Heart right ventricle (tissue), 16 donors: Measurements from ENCODE around the gene DARS1. TPM values are rescaled to one million over a fixed set of nuclear protein-coding genes. Genes with fewer than 3 reads are reported as not detected.

Source experiments
- ATAC-seq, 8 donors: fragments of 200-7000 bp; cut with Tn5 transposase; one replicate each; pipeline ENCODE4 v1.9.1; 2020; ENCODE audit warnings: mild to moderate bottlenecking in 8 of 8, moderate library complexity in 8 of 8, moderate number of reproducible peaks in 1 of 8
- DNase-seq, 2 donors: peaks; one replicate each; pipeline ENCODE4 v3.0.0-alpha.2; 2020
- H3K27ac ChIP-seq, 10 donors: fragments of 200-600 bp; sonication (generic) in 2 of 10; one replicate each; pipeline versions ENCODE4 v1.5.0 to v1.8.0; 2020 to 2022; ENCODE audit warnings: mild to moderate bottlenecking in 3 of 10
- H3K27me3 ChIP-seq, 7 donors: fragments of 200-600 bp; one replicate each; pipeline ENCODE4 v1.8.0; 2021 to 2022; ENCODE audit warnings: mild to moderate bottlenecking in 2 of 7
- H3K36me3 ChIP-seq, 9 donors: fragments of 200-600 bp; sonication (generic) in 1 of 9; one replicate each; pipeline versions ENCODE4 v1.5.0 to v1.8.0; 2020 to 2022; ENCODE audit warnings: mild to moderate bottlenecking in 2 of 9
- H3K4me1 ChIP-seq, 9 donors: fragments of 200-600 bp; sonication (generic) in 1 of 9; one replicate each; pipeline versions ENCODE4 v1.5.0 to v1.8.0; 2020 to 2022; ENCODE audit warnings: mild to moderate bottlenecking in 4 of 9
- H3K4me3 ChIP-seq, 10 donors: fragments of 200-600 bp; sonication (generic) in 2 of 10; one replicate each; pipeline versions ENCODE4 v1.5.0 to v1.8.0; 2020 to 2022; ENCODE audit warnings: mild to moderate bottlenecking in 7 of 10, moderate library complexity in 2 of 10
- H3K9me3 ChIP-seq, 11 donors: fragments of 200-600 bp in 10 of 11; sonication (generic) in 2 of 11; one replicate each; pipeline versions ENCODE4 v1.5.0 to v1.8.0; 2013 to 2022; ENCODE audit warnings: mild to moderate bottlenecking in 2 of 11, control low read depth in 1 of 11, moderate library complexity in 1 of 11
- CTCF ChIP-seq, 9 donors: fragments of 200-600 bp; sonication (generic) in 2 of 9; IDR thresholded peaks; one replicate each; pipeline versions ENCODE4 v1.5.0 to v1.8.0; 2021 to 2022; ENCODE audit warnings: antibody characterized with exemption in 9 of 9, mild to moderate bottlenecking in 5 of 9, moderate library complexity in 1 of 9
- WGBS, 2 donors: extraction: QIAGEN DNeasy Blood & Tissue Kit; methylation state at CpG; one replicate each; pipeline ENCODE4 v1.1.7; 2013; ENCODE audit warnings: inconsistent platforms in 1 of 2; 5-methylcytosine and 5-hydroxymethylcytosine counted together
- intact Hi-C, 10 donors: fragments of 100-400 bp; cut with DNase I; formaldehyde crosslinking; loops; one replicate each; pipeline versions ENCODE4 v1.11.1 to v1.14.2; 2022
- polyA plus RNA-seq, 2 donors: library from polyadenylated mRNA; stranded (reverse); fragments of 200-250 nt; gene quantifications; one replicate each; pipeline ENCODE4 v1.2.3, GENCODE V29; 2013
- total RNA-seq, 10 donors: library from RNA; stranded (reverse); fragmentation: NEBNext Ultra II Directional in 3 of 10; extraction: Animal tissue kit (Norgen Biotek cat#: 25700) in 3 of 10; gene quantifications; one replicate each; pipeline versions ENCODE4 v1.2.1 to v1.2.4, GENCODE V29; 2021 to 2023
- donor health status: Arrhythmogenic right ventricular cardiomyopathy.
- donor health status: ischemic (EF 13 %, LVEDD 7.1; RV severe dilation, severe dysfunction).
- donor health status: healthy with polysubstance abuse.
- donor health status: DM: no; HTN: yes; CAD: no.
- donor health status: DM: no; HTN: no; CAD: no.
- donor health status: ischemic (EF 25% LVEDD 6.9; RV normal size, moderate dysfunction).
- donor health status: ischemic (EF 25% LVEDD 5.7; RV mildly dilated, moderate dysfunction).
- donor health status: healthy.
- donor health status: DM: yes; HTN: yes; CAD: no.
- donor health status: Ischemic cardiomyopathy.
- donor health status: ischemic (EF 35%, LVEDD 5.7; RV mildly dilated, moderate dysfunction).
- donor health status: nonischemic (EF 11% LVEDD 7.7; RV severe dilation, severe dysfunction).
- donor health status: DM: yes; HTN: yes; CAD: no.
- donor health status: PGD.
- donor health status: ischemic (EF 29% LVEDD 5.4; RV normal size, mild dysfunction).
- donor health status: nonischemic (EF 23%, LVEDD 6.1; RV moderate dilation, normal function).

DARS1 gene
- total and polyA plus RNA-seq, 12 donors, result 47.8 to 136 (median 65.7) TPM

- no peaks in the 10 kb centered on the region for H3K9me3 ChIP-seq
- intact Hi-C loops, result no loop called here
These were observed 15.7 kb upstream of the DARS1 start for GRCh38 chr2:136001131-136001530.

GRCh38 chr2:136000502-136000901 lies 15.1 kb upstream of the DARS1 start:
- peak in 6 of 8 donors; percentile 34 to 60 (median 54) for ATAC-seq
- no peaks in the 10 kb centered on the region for H3K9me3 ChIP-seq
- intact Hi-C loops, result no loop called here
- H3K27ac ChIP-seq, result peak overlapping the region in 7 of 10 donors; percentile 33 to 71 (median 50)
- peaks cover 0 to 29% (median 18%) of the 10 kb centered on the region in 9 donors for H3K4me1 ChIP-seq
- no peak overlapping the region for H3K4me3 ChIP-seq
- H3K27me3 ChIP-seq, result no peaks in the 10 kb centered on the region
- 42 to 48% methylated on average over 2 of the region's 2 CpGs for WGBS, 2 donors
- no peak for DNase-seq
- no peak for TF ChIP-seq CTCF (IDR thresholded peaks at IDR 0.05)
- H3K36me3 ChIP-seq, result no peaks in the 10 kb centered on the region

More at GRCh38 chr2:136001131-136001530, 15.7 kb upstream of the DARS1 start:
- no peaks in the 10 kb centered on the region for H3K27me3 ChIP-seq
- H3K36me3 ChIP-seq, result no peaks in the 10 kb centered on the region
- DNase-seq (no peak), ATAC-seq (no peak)
- peaks cover 0 to 35% (median 24%) of the 10 kb centered on the region in 9 donors for H3K4me1 ChIP-seq
- no peak overlapping the region for H3K4me3 ChIP-seq
- H3K27ac ChIP-seq, result peak overlapping the region in 4 of 10 donors; percentile 33 to 71 (median 46)
- TF ChIP-seq CTCF (IDR thresholded peaks at IDR 0.05), result no peak
- 97 to 98% methylated on average over 1 of the region's 1 CpG for WGBS, 2 donors

- intact Hi-C loops, result no loop called here
- Histone ChIP-seq H3K4me1 (peaks cover 0 to 26% (median 18%) of the 10 kb centered on the region in 9 donors), H3K4me3 (no peak overlapping the region), H3K36me3 (no peaks in the 10 kb centered on the region), H3K27me3 (no peaks in the 10 kb centered on the region), H3K9me3 (no peaks in the 10 kb centered on the region), H3K27ac (peak overlapping the region in 5 of 10 donors; percentile 38 to 71 (median 51))
- DNase-seq (no peak), ATAC-seq (peak in 4 of 8 donors; percentile 43 to 80 (median 62))
- 69 to 76% methylated on average over 4 of the region's 4 CpGs for WGBS, 2 donors
- TF ChIP-seq CTCF (IDR thresholded peaks at IDR 0.05), result no peak
These were observed 14.5 kb upstream of the DARS1 start for GRCh38 chr2:135999899-136000298.

GRCh38 chr2:135998879-135999278 lies 13.5 kb upstream of the DARS1 start:
- 95 to 96% methylated on average over 5 of the region's 5 CpGs for WGBS, 2 donors
- intact Hi-C loops, result no loop called here
- no peaks in the 10 kb centered on the region for H3K27me3 ChIP-seq
- H3K4me3 ChIP-seq, result no peak overlapping the region
- H3K4me1 ChIP-seq, result peaks cover 0 to 26% (median 21%) of the 10 kb centered on the region in 9 donors
- TF ChIP-seq CTCF (IDR thresholded peaks at IDR 0.05), result no peak
- ATAC-seq (no peak), DNase-seq (no peak)
- H3K27ac ChIP-seq, result no peak overlapping the region
- no peaks in the 10 kb centered on the region for H3K36me3 ChIP-seq
- no peaks in the 10 kb centered on the region for H3K9me3 ChIP-seq
